Ramos (cell line): ENCODE results near the gene MAP2K4.

Experiments used
- in situ Hi-C: fragments of 300-500 bp; cut with MboI; formaldehyde crosslinking; loops from one replicate; pipeline ENCODE4 v1.14.3; 2022; ENCODE audit warnings: low sequenced_read_pairs; ENCODE audit not compliant: unreplicated experiment

The MAP2K4 gene

DNA sequence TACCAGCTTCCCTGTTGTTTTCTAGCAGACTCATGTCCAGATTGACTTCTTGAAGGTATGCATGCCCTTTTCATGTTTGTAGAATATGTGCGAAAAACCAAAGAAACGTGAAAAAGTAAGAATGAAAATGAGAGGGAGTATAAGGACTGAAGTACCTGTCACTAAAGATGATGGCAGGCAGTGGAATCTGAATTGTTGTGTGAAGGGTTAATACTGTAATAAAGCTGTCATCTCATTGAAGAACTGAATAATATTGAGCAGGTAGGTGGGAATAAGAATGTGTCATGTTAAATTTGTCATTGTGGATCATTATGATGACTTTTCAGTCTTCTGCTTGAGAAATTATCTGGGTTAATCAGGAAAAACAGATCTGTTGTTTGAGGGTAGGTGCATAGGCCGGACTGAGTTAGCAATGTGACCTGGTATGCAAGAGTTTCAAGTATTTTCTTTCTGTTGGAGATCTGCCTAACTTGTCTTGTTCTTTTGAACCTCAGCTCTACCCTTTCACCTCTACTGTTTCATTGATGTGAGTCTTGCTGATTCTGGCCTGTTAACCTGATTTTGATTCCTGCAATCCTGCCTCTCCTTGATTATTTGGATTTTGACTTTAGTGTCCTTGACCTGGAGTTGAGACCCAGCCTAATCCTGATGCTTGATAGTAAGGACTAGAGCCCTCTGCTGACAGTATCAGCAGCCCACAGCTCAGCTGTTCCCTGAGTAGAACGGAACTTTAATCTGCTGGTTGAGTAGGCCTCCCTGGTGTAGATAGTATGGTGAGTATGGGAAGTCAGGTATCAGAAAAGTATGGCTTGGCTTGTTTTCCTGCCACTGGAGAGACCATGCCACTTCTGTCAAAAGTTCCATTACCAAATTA is 64.6 kb downstream of the MAP2K4 start:
- in situ Hi-C loops: no loop called here

DNA sequence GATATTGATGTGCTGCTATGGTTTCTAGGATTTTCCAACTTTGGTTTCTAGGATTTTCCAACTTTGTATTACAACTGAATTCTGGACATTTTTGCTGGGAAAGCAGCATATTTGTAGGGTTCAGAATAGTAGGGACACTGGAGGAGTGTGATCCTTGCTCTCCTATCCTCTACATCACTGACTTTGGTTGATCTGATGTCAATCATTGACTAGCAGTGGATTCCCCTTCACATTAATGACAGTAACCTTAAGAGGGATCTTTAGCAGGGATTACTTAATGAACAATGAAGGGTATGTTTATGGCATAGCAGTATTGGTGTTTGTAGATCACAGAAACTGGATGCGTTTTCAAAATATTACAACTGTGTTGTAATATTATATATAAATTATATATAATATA is 67.4 kb downstream of the MAP2K4 start:
- in situ Hi-C loops: no loop called here

DNA sequence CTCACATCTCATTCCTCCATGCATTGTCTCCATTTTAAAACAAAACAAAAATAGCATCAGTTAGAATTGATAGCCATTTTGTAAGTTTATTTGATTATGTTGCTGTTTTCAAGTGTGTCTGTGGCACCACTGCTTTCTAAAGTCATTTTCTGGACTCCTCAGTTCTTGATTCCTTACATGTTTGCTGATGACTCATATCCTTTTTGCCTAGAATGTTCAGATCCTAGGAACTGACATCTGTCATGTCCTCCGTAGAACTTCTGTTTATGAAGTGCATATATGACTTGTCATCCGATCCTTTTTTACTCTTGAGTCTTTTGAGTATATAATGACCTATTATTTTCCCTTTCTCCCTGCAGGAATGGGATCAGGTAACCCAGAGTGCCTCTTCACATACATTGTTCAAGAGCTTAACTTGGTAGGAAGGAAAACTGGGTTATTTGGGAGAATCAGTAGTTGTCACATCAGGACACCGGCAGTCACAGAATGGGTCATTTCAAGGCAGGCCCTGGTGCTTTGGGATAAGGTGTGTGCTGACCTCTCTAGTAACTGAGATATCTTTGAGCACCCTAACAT is 69.2 kb downstream of the MAP2K4 start:
- in situ Hi-C loops: no loop called here

DNA sequence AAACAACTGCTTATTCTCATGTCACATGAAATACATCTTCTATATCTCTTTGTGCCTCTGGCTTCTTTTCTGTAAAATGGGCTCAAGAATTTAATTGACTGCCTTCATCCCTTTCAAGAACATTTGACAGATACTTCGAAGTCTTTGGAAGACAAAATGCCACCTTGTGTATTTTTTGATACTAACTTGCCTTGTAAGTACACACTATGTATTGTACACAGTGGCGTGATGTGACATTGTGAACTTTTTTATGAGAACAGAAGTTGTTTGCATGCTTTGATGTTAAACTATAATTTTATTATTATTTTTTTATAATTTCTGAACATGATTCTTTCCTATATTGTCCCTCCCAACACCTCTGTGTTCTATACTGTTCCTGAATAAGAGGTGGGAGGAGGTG is 73.7 kb downstream of the MAP2K4 start:
- in situ Hi-C loops: no loop called here

DNA sequence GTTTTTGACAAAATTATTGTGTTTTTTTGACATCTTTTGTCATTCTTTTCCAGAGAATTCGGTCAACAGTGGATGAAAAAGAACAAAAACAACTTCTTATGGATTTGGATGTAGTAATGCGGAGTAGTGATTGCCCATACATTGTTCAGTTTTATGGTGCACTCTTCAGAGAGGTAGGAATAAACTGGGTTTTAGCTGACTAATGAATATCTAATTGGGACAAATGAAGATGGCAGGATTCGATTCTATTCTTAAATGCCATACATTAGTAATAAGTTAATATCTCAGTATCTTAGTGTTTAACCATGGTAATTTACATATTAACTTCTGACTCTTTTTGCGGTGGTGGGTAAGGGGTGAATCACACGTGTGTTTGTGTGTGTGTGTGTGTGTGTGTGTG is 74.8 kb downstream of the MAP2K4 start:
- in situ Hi-C loops: no loop called here

DNA sequence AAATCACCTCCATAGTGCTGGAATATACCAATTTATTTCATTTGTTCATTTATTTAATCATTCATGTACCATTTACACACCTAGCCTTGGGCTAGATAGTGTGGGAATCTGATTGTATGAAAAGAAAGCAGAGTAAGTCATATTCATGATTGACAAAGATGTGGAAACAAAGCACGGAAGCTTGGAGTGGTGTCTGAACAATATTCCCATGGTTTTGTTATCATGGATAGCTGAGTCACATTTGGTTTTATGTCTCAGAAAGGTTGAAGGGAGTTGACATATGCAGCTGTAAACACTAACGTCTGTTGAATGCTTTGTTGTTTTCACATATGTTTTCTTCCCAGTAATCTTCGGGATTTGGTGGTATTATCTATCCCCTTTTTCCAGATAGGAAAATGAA is 76.6 kb downstream of the MAP2K4 start:
- in situ Hi-C loops: no loop called here

DNA sequence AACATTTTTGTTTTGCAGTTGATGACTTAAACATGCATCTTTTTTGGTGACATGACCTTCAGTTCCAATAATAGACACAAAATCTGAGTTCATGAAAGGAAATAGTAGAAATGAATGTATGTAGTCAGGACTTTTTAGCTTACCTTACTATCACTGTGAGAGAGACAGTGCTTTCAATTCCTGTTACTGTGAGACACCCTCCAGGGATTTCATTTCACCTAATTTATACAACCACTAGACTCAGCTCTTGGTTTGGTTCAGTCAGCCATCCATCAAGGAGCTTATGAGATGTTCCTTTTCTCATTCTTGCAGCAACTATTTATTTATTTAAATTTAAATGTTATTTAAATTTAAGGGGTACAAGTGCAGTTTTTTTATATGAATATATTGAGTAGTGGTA is 77.9 kb downstream of the MAP2K4 start:
- in situ Hi-C loops: no loop called here

DNA sequence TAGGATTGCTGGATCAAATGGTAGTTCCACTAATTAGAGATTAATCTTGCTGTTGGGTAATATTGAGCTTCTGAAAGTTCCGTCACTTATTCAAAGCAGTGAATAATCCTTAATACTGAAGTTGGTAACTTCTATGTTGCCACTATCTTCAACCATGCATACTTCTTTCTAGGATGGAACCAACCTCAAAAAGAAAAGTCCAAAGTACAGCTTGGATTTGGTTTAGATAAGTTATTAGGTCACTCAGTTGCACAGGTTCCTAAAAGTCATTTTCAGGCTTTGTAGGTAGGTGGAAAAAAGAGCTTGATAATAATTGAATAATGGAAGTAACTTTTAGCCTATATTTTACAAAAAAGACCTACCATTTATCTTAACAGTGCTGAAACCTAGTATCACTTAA is 78.7 kb downstream of the MAP2K4 start:
- in situ Hi-C loops: no loop called here

DNA sequence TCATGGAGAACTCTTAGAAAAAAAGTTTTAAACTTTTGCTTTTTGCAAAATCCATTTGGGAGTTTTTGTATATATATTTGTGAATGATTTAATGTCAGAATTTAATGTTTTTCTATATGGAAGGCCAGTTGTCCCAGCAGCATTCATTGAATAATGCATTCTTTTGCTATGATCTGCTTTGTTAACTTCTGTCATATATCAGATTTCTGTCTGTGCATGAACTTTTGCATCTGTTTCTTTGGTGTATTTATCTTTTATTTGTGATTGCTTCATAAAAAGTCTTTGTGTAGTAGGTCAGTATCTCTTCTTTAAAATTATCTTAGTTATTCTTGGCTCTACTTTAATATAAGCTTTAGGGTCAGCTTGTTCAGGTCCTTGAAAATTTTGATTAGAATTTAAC is 84.2 kb downstream of the MAP2K4 start:
- in situ Hi-C loops: no loop called here

DNA sequence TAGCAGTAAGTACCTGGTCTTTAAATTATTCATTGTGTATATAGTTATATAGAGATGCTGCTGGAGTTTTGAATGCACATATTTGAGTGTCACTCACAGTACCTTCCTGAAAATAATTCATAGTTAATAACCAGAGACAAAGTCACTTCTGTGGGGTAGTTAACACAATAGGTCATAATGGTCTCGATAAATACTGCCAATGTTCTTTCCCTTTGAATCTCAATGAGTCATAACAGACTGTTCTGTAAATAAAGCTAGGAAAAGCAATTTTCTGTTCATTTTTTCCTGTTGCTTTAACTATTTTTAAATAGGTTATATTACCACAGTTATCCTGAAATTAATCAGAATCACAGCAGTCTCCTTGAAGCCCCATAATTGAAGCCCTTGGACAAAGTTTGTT is 87.2 kb downstream of the MAP2K4 start:
- in situ Hi-C loops: no loop called here

DNA sequence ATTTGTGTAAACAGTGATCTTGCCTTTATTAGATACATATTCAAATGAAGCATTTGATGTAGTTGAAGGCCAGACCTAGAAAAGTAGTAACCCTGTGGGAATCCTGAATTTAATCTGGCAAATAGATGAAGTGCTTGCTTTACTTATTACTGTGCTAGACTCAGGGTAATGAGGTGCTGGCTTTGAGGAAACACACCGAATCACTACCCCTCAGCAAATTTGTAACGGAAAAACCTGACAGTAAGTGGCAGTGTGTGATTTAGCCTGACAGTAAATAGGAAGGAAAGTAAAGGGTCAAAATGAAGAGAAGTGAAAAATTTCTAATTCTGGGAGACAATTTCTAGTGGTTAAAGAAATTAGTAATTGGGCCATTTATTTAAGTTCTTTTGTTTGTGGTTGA is 90.2 kb downstream of the MAP2K4 start:
- in situ Hi-C loops: no loop called here

DNA sequence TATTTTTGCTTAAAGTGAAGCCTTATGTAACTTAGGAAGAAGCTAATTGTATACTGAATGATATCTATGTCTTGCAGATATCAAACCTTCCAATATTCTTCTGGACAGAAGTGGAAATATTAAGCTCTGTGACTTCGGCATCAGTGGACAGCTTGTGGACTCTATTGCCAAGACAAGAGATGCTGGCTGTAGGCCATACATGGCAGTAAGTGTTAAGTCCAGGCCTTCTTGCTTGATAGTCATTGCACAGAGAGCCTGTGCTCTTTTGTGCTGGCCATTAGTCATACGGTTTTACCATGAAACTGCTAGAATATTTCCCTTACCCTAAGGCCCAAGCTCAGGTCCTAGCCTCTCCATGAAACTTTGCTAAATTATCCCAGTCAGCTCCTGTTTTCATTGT is 92.5 kb downstream of the MAP2K4 start:
- in situ Hi-C loops: no loop called here

DNA sequence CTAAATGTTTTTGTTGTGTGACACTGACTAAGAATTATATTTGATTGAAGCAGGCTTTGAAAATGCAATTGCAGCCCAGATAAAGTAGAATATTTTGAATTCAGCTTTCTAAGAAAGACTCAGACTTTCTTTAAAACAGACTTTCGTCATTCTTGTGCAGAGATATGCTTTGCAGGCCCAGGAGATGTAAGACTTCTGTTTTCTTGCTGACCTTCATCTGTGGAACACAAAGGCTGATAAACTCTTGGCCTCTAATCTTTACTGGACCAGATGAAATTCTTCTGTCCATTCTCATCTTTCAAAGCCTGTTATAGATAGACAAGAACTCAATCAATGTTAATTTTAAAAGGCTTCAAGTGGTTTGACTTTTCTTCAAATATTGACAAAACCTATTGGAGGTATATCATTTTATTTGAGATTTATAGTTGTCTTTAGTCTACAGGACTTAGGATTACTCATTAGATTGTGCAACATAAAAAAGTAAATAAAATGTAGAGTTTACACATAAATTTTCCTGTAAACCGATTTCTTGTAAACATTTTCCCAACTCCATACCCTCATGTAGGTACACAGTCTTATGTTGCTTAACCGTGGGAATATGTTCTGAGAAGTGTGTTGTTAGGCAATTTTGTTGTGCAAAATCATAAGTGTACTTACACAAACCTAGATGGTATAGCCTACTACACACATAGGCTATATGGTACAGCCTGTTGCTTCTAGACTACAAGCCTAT is 94.2 kb downstream of the MAP2K4 start:
- in situ Hi-C loops: no loop called here

DNA sequence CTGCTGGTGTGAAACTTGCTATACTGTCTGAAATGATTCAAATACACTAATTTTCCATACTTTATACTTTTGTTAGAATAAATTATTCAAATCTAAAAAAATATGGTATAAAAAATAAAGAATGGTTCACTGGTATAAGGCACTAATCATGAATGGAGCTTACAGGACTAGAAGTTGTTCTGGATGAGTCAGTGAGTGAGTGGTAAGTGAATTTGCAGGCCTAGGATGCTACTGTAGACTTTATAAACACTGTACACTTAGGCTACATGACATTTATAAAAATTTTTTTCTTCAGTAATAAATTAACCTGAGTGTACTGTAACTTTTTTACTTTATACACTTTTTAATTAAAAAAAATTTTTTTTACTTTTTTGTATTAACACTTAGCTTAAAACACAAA is 95.5 kb downstream of the MAP2K4 start:
- in situ Hi-C loops: no loop called here

DNA sequence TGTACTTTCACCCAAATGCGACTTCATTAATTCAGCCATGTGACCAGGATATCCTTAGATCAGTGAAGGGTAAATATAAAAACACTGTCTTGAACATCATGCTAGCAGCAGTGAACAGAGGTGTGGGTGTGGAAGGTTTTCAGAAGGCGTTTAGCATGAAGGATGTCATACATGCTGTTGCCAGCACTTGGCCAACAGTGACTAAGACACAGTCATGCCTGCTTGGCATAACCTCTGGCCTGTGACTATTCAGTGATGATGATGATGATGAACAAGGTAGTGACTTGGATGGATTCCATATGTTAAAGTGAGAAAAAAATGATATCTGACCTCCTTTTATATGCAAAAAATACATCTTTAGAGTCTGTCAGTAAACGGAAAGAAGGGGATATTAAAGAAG is 97.9 kb downstream of the MAP2K4 start:
- in situ Hi-C loops: no loop called here

DNA sequence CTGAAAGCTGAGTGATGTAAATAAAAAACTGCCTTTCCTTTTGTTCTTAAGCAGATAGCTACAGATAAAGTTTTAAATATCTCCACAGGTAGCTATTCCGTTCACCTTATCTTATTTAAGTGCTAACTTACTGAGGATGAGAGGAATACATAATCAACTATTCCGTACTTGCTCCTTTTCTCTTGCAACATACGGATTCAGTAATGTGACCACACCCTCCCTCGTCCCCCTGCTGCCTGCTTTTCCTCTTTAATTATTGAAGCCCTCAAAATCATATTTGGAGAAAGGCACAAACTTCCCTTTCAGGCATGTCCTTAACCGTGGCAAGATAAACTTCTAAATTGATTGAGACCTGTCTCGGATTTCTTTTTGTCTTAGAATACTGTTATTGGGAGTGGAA is 101.4 kb downstream of the MAP2K4 start:
- in situ Hi-C loops: no loop called here

DNA sequence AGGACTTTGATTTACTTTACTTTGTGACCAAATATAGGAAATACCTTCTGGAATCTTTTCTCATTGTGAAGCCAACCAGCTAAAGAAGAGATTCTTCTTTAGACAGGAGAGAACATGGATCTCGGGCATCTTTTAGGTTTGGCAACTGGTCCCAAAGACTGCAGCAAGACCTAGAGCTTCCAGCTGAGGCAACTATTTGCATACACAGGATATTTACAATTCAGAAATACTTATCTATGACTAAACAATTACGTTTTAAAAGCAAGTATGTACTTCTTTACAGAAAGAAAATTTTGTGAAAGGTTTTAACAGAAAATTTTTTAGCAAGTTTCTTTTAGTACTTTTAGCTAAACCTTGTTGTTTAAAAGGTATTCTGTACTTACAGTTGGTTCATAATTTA is 106.5 kb downstream of the MAP2K4 start:
- in situ Hi-C loops: no loop called here

DNA sequence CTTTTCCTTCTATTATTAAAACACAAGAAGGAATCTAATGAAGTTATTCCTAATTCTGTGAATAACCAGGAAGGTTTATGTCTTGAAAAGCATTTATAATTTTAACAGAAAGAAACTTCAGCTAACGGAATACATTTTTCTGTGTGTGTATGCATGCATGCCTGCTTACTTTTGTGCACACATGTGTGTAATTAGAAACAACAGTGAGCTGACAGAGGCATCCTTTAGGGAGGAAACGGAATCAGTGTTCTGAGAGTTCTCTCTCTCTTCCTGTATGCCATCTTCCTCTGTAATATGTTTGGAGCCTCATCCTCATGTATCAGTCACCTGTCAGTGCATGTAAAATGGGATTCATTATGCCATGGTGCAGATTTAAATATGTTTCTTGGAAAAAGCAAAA is 107.0 kb downstream of the MAP2K4 start:
- in situ Hi-C loops: no loop called here

DNA sequence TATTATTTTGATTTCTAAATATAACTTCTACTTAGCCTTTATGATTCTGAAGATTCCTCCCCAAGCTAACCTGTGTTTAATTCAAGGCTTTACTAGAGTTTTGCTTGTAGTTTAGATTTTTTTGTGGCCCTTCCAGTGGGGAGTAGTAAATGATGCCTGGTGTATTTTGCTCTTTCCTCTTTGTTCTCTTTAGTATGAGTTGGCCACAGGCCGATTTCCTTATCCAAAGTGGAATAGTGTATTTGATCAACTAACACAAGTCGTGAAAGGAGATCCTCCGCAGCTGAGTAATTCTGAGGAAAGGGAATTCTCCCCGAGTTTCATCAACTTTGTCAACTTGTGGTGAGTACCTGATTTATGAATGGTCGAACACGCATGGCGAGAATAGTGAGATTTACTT is 108.3 kb downstream of the MAP2K4 start:
- in situ Hi-C loops: no loop called here

DNA sequence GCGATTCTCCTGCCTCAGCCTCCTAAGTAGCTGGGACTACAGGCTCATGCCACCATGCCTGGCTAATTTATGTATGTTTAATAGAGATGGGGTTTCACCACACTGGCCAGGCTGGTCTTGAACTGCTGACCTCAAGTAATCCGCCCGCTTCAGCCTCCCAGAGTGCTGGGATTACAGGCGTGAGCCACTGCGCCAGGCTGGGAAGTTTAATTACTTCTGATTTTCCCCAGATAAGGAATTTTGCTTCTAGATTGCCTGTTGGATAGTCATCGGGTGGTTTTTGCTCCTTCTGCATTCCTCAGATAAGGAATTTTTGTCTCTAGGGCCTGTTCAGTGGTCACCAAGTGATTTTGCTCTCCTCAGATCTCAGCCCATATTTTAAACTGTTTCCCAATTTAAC is 112.5 kb downstream of the MAP2K4 start:
- in situ Hi-C loops: no loop called here

DNA sequence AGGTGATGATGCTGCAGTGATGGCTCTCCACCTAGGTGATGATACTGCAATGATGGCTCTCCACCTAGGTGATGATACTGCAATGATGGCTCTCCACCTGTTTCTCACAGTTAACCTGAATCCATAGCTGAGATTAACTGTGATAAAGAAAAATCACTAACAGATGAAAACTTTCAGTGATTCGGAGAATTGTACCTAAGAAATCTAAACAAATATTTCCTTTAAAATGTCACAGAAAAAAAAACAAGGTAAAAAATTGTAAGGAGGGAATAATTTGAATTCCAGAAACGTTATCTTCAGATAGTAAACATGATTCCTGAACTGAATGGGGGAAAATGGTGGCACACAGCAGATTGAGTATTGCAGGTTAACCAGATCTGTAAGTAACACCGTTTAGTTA is 113.4 kb downstream of the MAP2K4 start:
- in situ Hi-C loops: no loop called here
